Muscle layer of colon (tissue), 2 donors: ENCODE data around the gene HOXA3.
A peak's percentile ranks its signal among the peaks of the same experiment; 100 is the strongest.

ENCODE experiments used
- H3K27ac ChIP-seq: one replicate; pipeline ENCODE4 v1.7.0; 2013; ENCODE audit warnings: low read depth, mild to moderate bottlenecking, low read length, moderate library complexity
- H3K27me3 ChIP-seq, 2 donors: one replicate each; pipeline ENCODE4 v1.7.0; 2013; ENCODE audit warnings: low read length in 2 of 2, mild to moderate bottlenecking in 2 of 2; ENCODE audit not compliant: insufficient read depth in 2 of 2, control insufficient read depth in 1 of 2
- H3K36me3 ChIP-seq: one replicate; pipeline ENCODE4 v1.7.0; 2013; ENCODE audit warnings: mild to moderate bottlenecking, low read length; ENCODE audit not compliant: insufficient read depth
- H3K4me1 ChIP-seq: one replicate; pipeline ENCODE4 v1.7.0; 2013; ENCODE audit warnings: mild to moderate bottlenecking, low read length; ENCODE audit not compliant: insufficient read depth
- H3K4me3 ChIP-seq, 2 donors: one replicate each; pipeline ENCODE4 v1.7.0; 2013; ENCODE audit warnings: low read length in 2 of 2, low read depth in 1 of 2, mild to moderate bottlenecking in 1 of 2, moderate library complexity in 1 of 2
- H3K9ac ChIP-seq: one replicate; pipeline ENCODE4 v1.7.0; 2013; ENCODE audit warnings: low read length
- H3K9me3 ChIP-seq: one replicate; pipeline ENCODE4 v1.7.0; 2013; ENCODE audit warnings: mild to moderate bottlenecking, low read length
- donor health status: abdominal sarcoma.
- donor health status: Adenocarcinoma of cecum.

HOXA3 gene

GRCh38 chr7:27148031-27148755 lies 4.2 kb downstream of the HOXA3 start:
- Histone ChIP-seq H3K27me3 (peaks cover 0 to 11% of the 10 kb centered on the region in 2 donors), H3K27ac (peak overlapping the region; percentile 95), H3K4me3 (peak overlapping the region; percentile 50 to 92), H3K9ac (peak overlapping the region; percentile 79), H3K36me3 (peaks cover 19% of the 10 kb centered on the region), H3K9me3 (no peaks in the 10 kb centered on the region), H3K4me1 (peaks cover 34% of the 10 kb centered on the region)

- no peaks in the 10 kb centered on the region for H3K9me3 ChIP-seq
- H3K27ac ChIP-seq, result peak within 1 kb of the TSS; percentile 95
- H3K27me3 ChIP-seq, result peaks cover 0 to 5% of the 10 kb centered on the region in 2 donors
- H3K4me3 ChIP-seq, result peak within 1 kb of the TSS; percentile 50 to 92
- H3K36me3 ChIP-seq, result peaks cover 19% of the 10 kb centered on the region
- H3K9ac ChIP-seq, result peak within 1 kb of the TSS; percentile 79
- H3K4me1 ChIP-seq, result peaks cover 31% of the 10 kb centered on the region
Observed at GRCh38 chr7:27147199-27148030, 5.0 kb downstream of the HOXA3 start, which contains the start of gene HOXA6. Gene HOXA6 (minus strand): TSS chr7:27147774. CDS start chr7:27147749, 25 bp downstream.

- H3K27ac ChIP-seq, result peak overlapping the region; percentile 95
- H3K27me3 ChIP-seq, result peaks cover 0 to 5% of the 10 kb centered on the region in 2 donors
- peaks cover 31% of the 10 kb centered on the region for H3K4me1 ChIP-seq
- H3K36me3 ChIP-seq, result peaks cover 22% of the 10 kb centered on the region
- H3K9me3 ChIP-seq, result no peaks in the 10 kb centered on the region
- H3K4me3 ChIP-seq, result peak overlapping the region; percentile 6 to 47
- H3K9ac ChIP-seq, result peak overlapping the region; percentile 34
Observed at GRCh38 chr7:27146491-27147198, 5.7 kb downstream of the HOXA3 start.

GRCh38 chr7:27145914-27146412 lies 6.4 kb downstream of the HOXA3 start:
- Histone ChIP-seq H3K27me3 (peaks cover 0 to 5% of the 10 kb centered on the region in 2 donors), H3K4me3 (no peak overlapping the region), H3K4me1 (peaks cover 38% of the 10 kb centered on the region), H3K27ac (peak overlapping the region; percentile 95), H3K36me3 (peaks cover 28% of the 10 kb centered on the region), H3K9me3 (no peaks in the 10 kb centered on the region), H3K9ac (no peak overlapping the region)

- H3K4me3 ChIP-seq, result no peak overlapping the region
- H3K9ac ChIP-seq, result no peak overlapping the region
- H3K36me3 ChIP-seq, result peaks cover 28% of the 10 kb centered on the region
- H3K9me3 ChIP-seq, result no peaks in the 10 kb centered on the region
- H3K27ac ChIP-seq, result peak overlapping the region; percentile 55
- peaks cover 40% of the 10 kb centered on the region for H3K4me1 ChIP-seq
- H3K27me3 ChIP-seq, result peaks cover 0 to 4% of the 10 kb centered on the region in 2 donors
Observed at GRCh38 chr7:27145165-27145913, 7.0 kb downstream of the HOXA3 start.

GRCh38 chr7:27144781-27145164 lies 7.6 kb downstream of the HOXA3 start:
- no peaks in the 10 kb centered on the region for H3K27me3 ChIP-seq
- H3K36me3 ChIP-seq, result peaks cover 28% of the 10 kb centered on the region
- no peak overlapping the region for H3K9ac ChIP-seq
- H3K4me3 ChIP-seq, result peak overlapping the region in 1 of 2 donors; percentile 71
- H3K9me3 ChIP-seq, result no peaks in the 10 kb centered on the region
- peaks cover 35% of the 10 kb centered on the region for H3K4me1 ChIP-seq
- H3K27ac ChIP-seq, result peak overlapping the region; percentile 55

GRCh38 chr7:27143950-27144780 lies 8.2 kb downstream of the HOXA3 start:
- Histone ChIP-seq H3K4me1 (peaks cover 33% of the 10 kb centered on the region), H3K9ac (no peak overlapping the region), H3K27ac (peak overlapping the region; percentile 75), H3K9me3 (no peaks in the 10 kb centered on the region), H3K4me3 (peak overlapping the region in 1 of 2 donors; percentile 71), H3K27me3 (no peaks in the 10 kb centered on the region), H3K36me3 (peaks cover 28% of the 10 kb centered on the region)

GRCh38 chr7:27143023-27143949 lies 9.1 kb downstream of the HOXA3 start, which contains the start of gene HOXA5:
Gene HOXA5 (minus strand): TSS chr7:27143681. CDS start chr7:27143607, 74 bp downstream.
- Histone ChIP-seq H3K27me3 (no peaks in the 10 kb centered on the region), H3K4me3 (peak within 1 kb of the TSS; percentile 44 to 71), H3K4me1 (peaks cover 34% of the 10 kb centered on the region), H3K27ac (peak within 1 kb of the TSS; percentile 75), H3K9me3 (no peaks in the 10 kb centered on the region), H3K9ac (peak within 1 kb of the TSS; percentile 47), H3K36me3 (peaks cover 28% of the 10 kb centered on the region)

- Histone ChIP-seq H3K36me3 (peaks cover 28% of the 10 kb centered on the region), H3K9ac (peak overlapping the region; percentile 47), H3K4me3 (peak overlapping the region; percentile 44 to 71), H3K9me3 (no peaks in the 10 kb centered on the region), H3K27me3 (no peaks in the 10 kb centered on the region), H3K4me1 (peaks cover 41% of the 10 kb centered on the region), H3K27ac (peak overlapping the region; percentile 75)
Observed at GRCh38 chr7:27142580-27143022, 9.8 kb downstream of the HOXA3 start.
